PC-9 (cell line): ENCODE measurements around the gene SRGAP1.

ENCODE experiments used
- CTCF ChIP-seq: fragments of 200-600 bp; sonication (generic); conservative IDR thresholded peaks from 2 replicates; pipeline ENCODE4 v1.6.1; 2017; ENCODE audit warnings: mixed run types, antibody characterized with exemption, mild to moderate bottlenecking, moderate library complexity
- EZH2 ChIP-seq: fragments of 200-600 bp; sonication (generic); IDR thresholded peaks from 2 replicates; pipeline ENCODE4 v1.8.0; 2017; ENCODE audit warnings: antibody characterized with exemption, low read depth

DNA sequence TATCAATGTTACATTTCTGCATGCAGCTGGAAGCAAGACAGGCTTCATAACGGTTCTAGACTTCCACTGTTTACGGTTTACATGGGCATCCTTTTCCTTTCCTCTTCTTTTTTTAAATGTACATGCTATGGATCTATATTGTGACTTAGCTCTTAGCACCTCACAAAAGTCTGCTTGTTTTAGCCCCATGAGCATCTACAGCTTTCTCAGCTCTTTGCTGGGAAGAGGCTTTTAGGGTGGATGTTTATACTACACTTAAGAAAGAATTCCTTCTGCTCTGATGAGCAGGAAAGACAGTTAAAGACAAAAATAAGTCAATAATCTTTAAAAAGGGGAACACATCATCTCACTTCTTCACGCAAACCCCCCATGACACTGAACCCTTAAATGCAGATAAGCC, 326.2 kb downstream of the SRGAP1 start:
- TF ChIP-seq CTCF (no peak), EZH2 (no peak)
